Measurements from ENCODE around the gene SCAP.
A peak's percentile ranks its signal among the peaks of the same experiment; 100 is the strongest.

The SCAP gene

GRCh38 chr3:47433796-47434195 lies 41.9 kb downstream of the SCAP start:
- no peak for DNase-seq (ENCODE audit: extremely low read depth in 1 of 2, low read depth in 1 of 2)

GRCh38 chr3:47432673-47433072 lies 43.1 kb downstream of the SCAP start:
- no peak for DNase-seq (ENCODE audit: extremely low read depth in 1 of 2, low read depth in 1 of 2)

- no peak for DNase-seq (ENCODE audit: extremely low read depth in 1 of 2, low read depth in 1 of 2)
These were observed 44.5 kb downstream of the SCAP start for GRCh38 chr3:47431225-47431624.

GRCh38 chr3:47430606-47431005 lies 45.1 kb downstream of the SCAP start:
- DNase-seq (ENCODE audit: extremely low read depth in 1 of 2, low read depth in 1 of 2): no peak

- no peak for DNase-seq (ENCODE audit: extremely low read depth in 1 of 2, low read depth in 1 of 2)
These were observed 46.1 kb downstream of the SCAP start for GRCh38 chr3:47429476-47430270.

GRCh38 chr3:47428662-47429061 lies 47.1 kb downstream of the SCAP start:
- no peak for DNase-seq (ENCODE audit: extremely low read depth in 1 of 2, low read depth in 1 of 2)

GRCh38 chr3:47427866-47428265 lies 47.9 kb downstream of the SCAP start:
- no peak for DNase-seq (ENCODE audit: extremely low read depth in 1 of 2, low read depth in 1 of 2)

GRCh38 chr3:47425959-47426358 lies 49.8 kb downstream of the SCAP start:
- no peak for DNase-seq (ENCODE audit: extremely low read depth in 1 of 2, low read depth in 1 of 2)

GRCh38 chr3:47425383-47425778 lies 50.4 kb downstream of the SCAP start:
- no peak for DNase-seq (ENCODE audit: extremely low read depth in 1 of 2, low read depth in 1 of 2)

- DNase-seq (ENCODE audit: extremely low read depth in 1 of 2, low read depth in 1 of 2): no peak
These were observed 51.0 kb downstream of the SCAP start for GRCh38 chr3:47424434-47425382.

GRCh38 chr3:47423548-47424145 lies 52.1 kb downstream of the SCAP start:
- DNase-seq (ENCODE audit: extremely low read depth in 1 of 2, low read depth in 1 of 2): no peak

- DNase-seq (ENCODE audit: extremely low read depth in 1 of 2, low read depth in 1 of 2): no peak
These were observed 53.0 kb downstream of the SCAP start for GRCh38 chr3:47422743-47423142.

GRCh38 chr3:47421741-47422649 lies 53.7 kb downstream of the SCAP start:
- no peak for DNase-seq (ENCODE audit: extremely low read depth in 1 of 2, low read depth in 1 of 2)

- peak; percentile 67 to 75 for DNase-seq (ENCODE audit: extremely low read depth in 1 of 2, low read depth in 1 of 2)
These were observed 54.9 kb downstream of the SCAP start for GRCh38 chr3:47420511-47421484.

GRCh38 chr3:47420044-47420430 lies 55.7 kb downstream of the SCAP start:
- no peak for DNase-seq (ENCODE audit: extremely low read depth in 1 of 2, low read depth in 1 of 2)

GRCh38 chr3:47419083-47420043 lies 56.4 kb downstream of the SCAP start:
- no peak for DNase-seq (ENCODE audit: extremely low read depth in 1 of 2, low read depth in 1 of 2)

GRCh38 chr3:47418167-47419082 lies 57.3 kb downstream of the SCAP start:
- DNase-seq (ENCODE audit: extremely low read depth in 1 of 2, low read depth in 1 of 2): no peak
